Kidney epithelial cell (primary cell): ENCODE data around the gene UQCRC1. TPM values are rescaled to one million over a fixed set of nuclear protein-coding genes. Genes with fewer than 3 reads are reported as not detected.

ENCODE experiments used
- DNase-seq: peaks from one replicate; pipeline ENCODE4 v3.0.0-alpha.2; 2010; ENCODE audit warnings: low read depth
- H3K27me3 ChIP-seq: 2 replicates; pipeline ENCODE4 v1.6.0; 2011; ENCODE audit warnings: low read length; ENCODE audit not compliant: control insufficient read depth, insufficient read depth
- H3K36me3 ChIP-seq: 2 replicates; pipeline ENCODE4 v1.5.1; 2011; ENCODE audit warnings: low read length; ENCODE audit not compliant: control insufficient read depth, insufficient read depth
- H3K4me3 ChIP-seq: 2 replicates; pipeline ENCODE4 v1.5.1; 2011; ENCODE audit warnings: low read depth, mild to moderate bottlenecking, control low read depth, low read length
- total RNA-seq: library from RNA; depleted of rRNA; stranded (reverse); fragments of >200 nt; gene quantifications from 2 replicates; pipeline ENCODE4 v1.2.3, GENCODE V29; 2015
- TF ChIP-seq, protein P1 (sequence below): IDR thresholded peaks from 2 replicates; pipeline ENCODE4 v1.5.1; 2011; ENCODE audit warnings: mild to moderate bottlenecking, moderate library complexity, low read length, control low read depth, inconsistent platforms; ENCODE audit not compliant: insufficient read depth, poor library complexity, severe bottlenecking

The UQCRC1 gene
- total RNA-seq, 1 donor from 2014 or later, result 435 TPM

- DNase-seq, result no peak
- TF ChIP-seq, protein P1, sequence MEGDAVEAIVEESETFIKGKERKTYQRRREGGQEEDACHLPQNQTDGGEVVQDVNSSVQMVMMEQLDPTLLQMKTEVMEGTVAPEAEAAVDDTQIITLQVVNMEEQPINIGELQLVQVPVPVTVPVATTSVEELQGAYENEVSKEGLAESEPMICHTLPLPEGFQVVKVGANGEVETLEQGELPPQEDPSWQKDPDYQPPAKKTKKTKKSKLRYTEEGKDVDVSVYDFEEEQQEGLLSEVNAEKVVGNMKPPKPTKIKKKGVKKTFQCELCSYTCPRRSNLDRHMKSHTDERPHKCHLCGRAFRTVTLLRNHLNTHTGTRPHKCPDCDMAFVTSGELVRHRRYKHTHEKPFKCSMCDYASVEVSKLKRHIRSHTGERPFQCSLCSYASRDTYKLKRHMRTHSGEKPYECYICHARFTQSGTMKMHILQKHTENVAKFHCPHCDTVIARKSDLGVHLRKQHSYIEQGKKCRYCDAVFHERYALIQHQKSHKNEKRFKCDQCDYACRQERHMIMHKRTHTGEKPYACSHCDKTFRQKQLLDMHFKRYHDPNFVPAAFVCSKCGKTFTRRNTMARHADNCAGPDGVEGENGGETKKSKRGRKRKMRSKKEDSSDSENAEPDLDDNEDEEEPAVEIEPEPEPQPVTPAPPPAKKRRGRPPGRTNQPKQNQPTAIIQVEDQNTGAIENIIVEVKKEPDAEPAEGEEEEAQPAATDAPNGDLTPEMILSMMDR, result no peak
- Histone ChIP-seq H3K36me3 (no peaks in the 10 kb centered on the region), H3K27me3 (no peaks in the 10 kb centered on the region), H3K4me3 (no peak overlapping the region)
Measured at GRCh38 chr3:48617559-48617958, 8.1 kb upstream of the UQCRC1 start.

GRCh38 chr3:48614044-48614443, 4.6 kb upstream of the UQCRC1 start:
- no peak for DNase-seq
- TF ChIP-seq, protein P1, result no peak

DNA sequence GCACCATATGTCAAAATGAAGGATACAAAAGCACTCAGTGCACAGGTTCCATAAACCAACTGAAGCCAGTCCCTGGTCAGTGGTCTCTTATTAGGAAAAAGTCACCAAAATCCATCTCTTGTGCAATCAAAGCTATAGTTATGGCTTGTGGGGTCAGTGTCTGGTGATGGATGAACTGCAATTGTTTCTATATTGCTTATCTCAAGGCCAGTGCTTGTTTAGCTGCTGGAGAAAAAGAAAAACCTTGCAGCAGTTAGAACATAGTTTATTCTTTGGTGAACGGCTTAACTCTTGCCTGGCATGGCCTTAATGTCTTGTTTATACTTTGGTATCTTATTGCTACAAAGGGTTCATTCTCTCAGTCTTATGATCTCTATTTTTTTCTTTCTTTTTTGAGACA, 2.9 kb upstream of the UQCRC1 start:
- TF ChIP-seq, protein P1, result no peak
- H3K4me3 ChIP-seq, result no peak overlapping the region
- DNase-seq, result no peak
- H3K36me3 ChIP-seq, result no peaks in the 10 kb centered on the region
- H3K27me3 ChIP-seq, result no peaks in the 10 kb centered on the region

More at GRCh38 chr3:48614044-48614443, 4.6 kb upstream of the UQCRC1 start:
- no peak overlapping the region for H3K4me3 ChIP-seq
- no peaks in the 10 kb centered on the region for H3K27me3 ChIP-seq
- H3K36me3 ChIP-seq, result no peaks in the 10 kb centered on the region

- TF ChIP-seq, protein P1, result no peak
- no peak overlapping the region for H3K4me3 ChIP-seq
- no peaks in the 10 kb centered on the region for H3K27me3 ChIP-seq
- no peak for DNase-seq
- peaks cover 6% of the 10 kb centered on the region for H3K36me3 ChIP-seq
Measured at GRCh38 chr3:48607519-48607918, 1.9 kb downstream of the UQCRC1 start.

DNA sequence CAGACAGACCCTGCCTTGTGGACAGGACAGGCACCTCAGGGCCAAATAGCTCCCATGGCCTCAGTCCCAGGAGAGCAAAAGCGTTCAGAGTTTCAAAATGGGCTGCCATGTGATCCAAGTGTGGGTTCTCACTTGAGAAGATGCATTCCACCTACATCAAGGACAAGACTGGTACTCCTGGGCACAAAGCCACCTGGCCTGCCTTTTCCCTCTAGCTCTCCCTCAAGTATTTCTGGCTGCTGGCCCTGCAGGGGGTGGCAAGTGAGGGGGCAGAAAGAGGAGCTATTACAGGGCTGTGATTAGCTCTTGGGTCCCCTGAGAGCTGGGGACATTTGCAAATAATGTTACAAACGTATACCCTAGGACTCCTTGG, 7.8 kb downstream of the UQCRC1 start:
- DNase-seq, result no peak
- Histone ChIP-seq H3K36me3 (peaks cover 13% of the 10 kb centered on the region), H3K4me3 (no peak overlapping the region), H3K27me3 (no peaks in the 10 kb centered on the region)
- TF ChIP-seq, protein P1, result no peak
